ENCODE results near the gene UBAC2.

- TF ChIP-seq CTCF (conservative IDR thresholded peaks at IDR 0.05; ENCODE audit: low read depth, low read length) (no peak), EZH2 (IDR thresholded peaks at IDR 0.05; ENCODE audit: borderline replicate concordance, low read depth, low read length, poor library complexity, severe bottlenecking) (no peak)
Observed at GRCh38 chr13:99395436-99395835, 194.8 kb downstream of the UBAC2 start.
